C4-2B (cell line): Measurements from ENCODE around the gene MAGEA4.

Experiments used
- ZFX ChIP-seq: fragments of 450-650 bp; IDR thresholded peaks from 2 replicates; pipeline ENCODE4 v1.6.1; 2017
- TF ChIP-seq, protein P1 (sequence below): fragments of 450-650 bp; conservative IDR thresholded peaks from 2 replicates; pipeline ENCODE4 v1.5.1; 2017; ENCODE audit warnings: mild to moderate bottlenecking

DNA sequence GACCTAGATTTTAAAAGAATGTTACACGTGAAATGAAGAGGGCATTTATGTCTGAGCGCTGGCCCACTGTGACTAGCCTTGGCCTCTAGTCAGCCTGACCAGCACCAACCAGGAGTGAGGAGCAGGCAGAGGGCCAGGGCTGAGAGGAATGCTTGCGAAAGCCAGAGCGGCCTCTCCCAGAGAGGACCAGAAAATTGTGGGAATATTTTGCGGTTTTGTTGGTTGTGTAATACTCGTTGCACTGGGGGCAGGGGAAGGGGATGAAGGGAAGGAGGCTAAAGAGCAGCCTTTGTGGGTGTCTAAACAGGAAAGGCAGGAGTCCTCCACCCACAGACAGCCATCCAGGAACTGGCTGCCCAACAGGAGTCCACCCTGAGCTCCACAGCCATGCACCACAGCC is 58.0 kb downstream of the MAGEA4 start:
- TF ChIP-seq, protein P1, sequence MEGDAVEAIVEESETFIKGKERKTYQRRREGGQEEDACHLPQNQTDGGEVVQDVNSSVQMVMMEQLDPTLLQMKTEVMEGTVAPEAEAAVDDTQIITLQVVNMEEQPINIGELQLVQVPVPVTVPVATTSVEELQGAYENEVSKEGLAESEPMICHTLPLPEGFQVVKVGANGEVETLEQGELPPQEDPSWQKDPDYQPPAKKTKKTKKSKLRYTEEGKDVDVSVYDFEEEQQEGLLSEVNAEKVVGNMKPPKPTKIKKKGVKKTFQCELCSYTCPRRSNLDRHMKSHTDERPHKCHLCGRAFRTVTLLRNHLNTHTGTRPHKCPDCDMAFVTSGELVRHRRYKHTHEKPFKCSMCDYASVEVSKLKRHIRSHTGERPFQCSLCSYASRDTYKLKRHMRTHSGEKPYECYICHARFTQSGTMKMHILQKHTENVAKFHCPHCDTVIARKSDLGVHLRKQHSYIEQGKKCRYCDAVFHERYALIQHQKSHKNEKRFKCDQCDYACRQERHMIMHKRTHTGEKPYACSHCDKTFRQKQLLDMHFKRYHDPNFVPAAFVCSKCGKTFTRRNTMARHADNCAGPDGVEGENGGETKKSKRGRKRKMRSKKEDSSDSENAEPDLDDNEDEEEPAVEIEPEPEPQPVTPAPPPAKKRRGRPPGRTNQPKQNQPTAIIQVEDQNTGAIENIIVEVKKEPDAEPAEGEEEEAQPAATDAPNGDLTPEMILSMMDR: no peak
- no peak for TF ChIP-seq ZFX
